RPMI8226 (cell line): ENCODE data around the gene NDRG4.
A peak's percentile ranks its signal among the peaks of the same experiment; 100 is the strongest.
"Not testable (repeated sequence)": the region's sequence is repeated elsewhere in the genome, so short reads cannot be mapped to it uniquely, and the experiment has no call there.

ENCODE experiments used
- DNase-seq: peaks from one replicate; pipeline ENCODE4 v3.0.0-alpha.2; 2015

The NDRG4 gene

DNA sequence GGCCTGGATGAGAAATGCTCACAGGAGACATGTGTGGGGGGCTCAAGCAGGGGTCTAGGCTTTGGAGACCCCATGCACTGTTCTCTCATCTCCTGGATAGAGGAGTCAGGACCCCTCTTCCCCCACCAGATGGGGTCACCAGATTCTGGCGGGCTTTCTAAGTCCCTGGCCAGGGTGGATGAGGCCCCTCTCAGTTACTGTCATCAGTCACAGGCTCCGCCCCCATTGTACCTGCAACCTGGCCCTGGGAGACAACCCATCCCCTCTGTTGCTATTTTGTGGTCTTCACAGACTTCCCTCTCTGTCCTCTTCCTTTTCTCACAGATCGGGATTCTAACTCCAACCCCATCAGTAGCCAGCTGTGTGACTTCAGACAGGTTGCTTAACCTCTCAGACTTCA lies 33.5 kb upstream of the NDRG4 start:
- no peak for DNase-seq

DNA sequence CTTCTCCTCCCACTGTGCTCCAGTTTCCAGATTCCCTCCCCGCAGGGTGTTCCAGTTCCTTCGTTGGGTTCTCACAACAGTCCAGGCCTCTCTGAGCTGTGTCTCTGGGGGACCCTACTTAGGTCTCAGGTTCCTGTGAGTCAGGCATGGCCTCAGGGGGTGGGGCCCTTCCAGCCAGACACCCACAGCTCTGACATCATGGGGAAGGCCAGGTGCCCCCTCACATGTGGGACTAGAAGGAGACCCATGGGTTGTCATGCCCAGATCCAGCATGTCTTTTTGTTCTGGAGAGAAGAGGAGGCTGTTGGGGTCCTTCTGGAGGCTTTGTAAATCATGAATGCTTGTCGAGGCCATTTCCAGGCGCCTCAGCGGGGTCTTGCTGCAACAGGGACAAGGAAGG lies 32.0 kb upstream of the NDRG4 start:
- DNase-seq, result no peak

- DNase-seq, result no peak
Measured at GRCh38 chr16:58471209-58471975, 28.6 kb upstream of the NDRG4 start.

DNA sequence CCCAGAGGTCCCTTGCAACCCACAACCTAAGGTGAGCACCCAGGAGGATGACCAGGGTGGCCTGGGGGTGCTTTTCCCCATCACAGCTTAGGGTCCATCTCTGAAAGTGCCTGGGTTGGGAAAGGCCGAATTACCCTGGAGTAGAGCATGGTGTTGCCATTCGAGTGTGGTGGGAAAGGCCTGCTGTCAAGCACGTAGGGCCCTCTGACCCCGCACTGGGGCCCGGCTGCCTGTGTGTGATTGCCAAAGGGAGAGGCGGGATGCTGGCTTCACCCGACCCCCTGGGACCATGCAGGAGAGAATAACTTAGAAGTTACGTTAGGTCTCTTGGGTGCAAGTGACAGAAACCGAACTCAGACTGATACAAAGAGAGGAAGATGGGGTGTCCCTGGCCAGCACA lies 27.7 kb upstream of the NDRG4 start:
- no peak for DNase-seq

GRCh38 chr16:58472827-58473226 lies 27.1 kb upstream of the NDRG4 start:
- DNase-seq, result no peak

- no peak for DNase-seq
Measured at GRCh38 chr16:58474296-58474695, 25.6 kb upstream of the NDRG4 start.

GRCh38 chr16:58475091-58475619 lies 24.8 kb upstream of the NDRG4 start:
- no peak for DNase-seq

GRCh38 chr16:58476791-58477190 lies 23.2 kb upstream of the NDRG4 start:
- no peak for DNase-seq

GRCh38 chr16:58478427-58478826 lies 21.5 kb upstream of the NDRG4 start:
- DNase-seq, result no peak

- DNase-seq, result no peak
Measured at GRCh38 chr16:58481226-58481869, 18.6 kb upstream of the NDRG4 start.

DNA sequence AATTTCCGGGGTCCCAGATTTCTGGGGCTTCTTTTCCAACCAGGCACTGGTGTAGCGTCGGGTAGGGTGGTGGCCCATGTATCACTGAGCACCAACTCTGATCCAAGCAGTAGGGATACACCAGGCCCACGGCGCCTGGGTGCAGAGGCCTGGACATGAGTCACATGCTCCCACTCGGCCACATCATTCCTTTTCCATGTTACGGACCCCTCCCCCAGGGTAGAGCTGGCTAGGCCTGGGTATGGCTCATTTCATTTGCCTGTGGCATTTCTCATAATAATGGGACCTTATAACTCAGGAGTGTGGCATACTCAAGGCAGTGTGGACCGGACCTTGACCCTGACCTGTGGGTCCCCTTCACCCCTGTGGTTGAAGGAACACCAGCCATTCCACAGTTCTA lies 18.0 kb upstream of the NDRG4 start:
- DNase-seq, result no peak

- DNase-seq, result no peak
Measured at GRCh38 chr16:58485184-58485887, 14.6 kb upstream of the NDRG4 start.

DNA sequence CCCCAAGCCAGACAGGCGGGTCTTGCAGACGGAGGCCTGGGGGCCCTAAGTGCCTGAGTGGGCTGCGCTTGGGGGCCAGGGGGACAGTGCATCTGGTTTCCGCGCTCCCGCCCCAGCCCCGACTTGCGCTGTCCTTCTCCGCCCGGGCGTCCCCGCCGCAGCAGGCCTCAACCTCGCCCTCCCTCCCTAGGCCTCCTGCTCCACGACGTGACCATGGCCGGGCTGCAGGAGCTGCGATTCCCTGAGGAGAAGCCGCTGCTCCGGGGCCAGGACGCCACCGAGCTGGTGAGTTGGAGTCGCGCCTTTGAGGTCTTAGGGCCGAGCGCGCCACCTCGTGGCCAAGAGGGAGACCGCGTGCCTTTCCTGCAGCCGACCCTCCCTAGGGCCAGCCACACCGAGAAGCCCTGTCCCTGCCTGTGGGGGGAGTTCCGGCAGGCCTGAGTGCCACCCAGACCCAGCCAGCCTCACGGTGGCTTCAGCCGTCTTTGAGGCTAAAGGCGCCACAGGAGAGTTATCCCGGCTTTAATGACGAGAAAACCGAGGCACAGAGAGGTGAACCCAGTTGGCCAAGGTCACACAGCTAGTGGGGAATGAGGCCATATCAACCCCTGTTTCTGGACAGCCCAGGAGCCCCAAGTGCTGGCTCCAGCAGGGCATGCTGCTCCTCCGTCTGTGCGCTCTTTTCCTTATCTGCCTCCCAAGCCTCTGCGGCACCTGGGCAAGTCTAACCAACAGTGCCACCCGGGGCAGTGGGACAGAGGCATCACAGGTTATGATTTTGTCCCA lies 12.2 kb upstream of the NDRG4 start:
- DNase-seq, result peak; percentile 83

DNA sequence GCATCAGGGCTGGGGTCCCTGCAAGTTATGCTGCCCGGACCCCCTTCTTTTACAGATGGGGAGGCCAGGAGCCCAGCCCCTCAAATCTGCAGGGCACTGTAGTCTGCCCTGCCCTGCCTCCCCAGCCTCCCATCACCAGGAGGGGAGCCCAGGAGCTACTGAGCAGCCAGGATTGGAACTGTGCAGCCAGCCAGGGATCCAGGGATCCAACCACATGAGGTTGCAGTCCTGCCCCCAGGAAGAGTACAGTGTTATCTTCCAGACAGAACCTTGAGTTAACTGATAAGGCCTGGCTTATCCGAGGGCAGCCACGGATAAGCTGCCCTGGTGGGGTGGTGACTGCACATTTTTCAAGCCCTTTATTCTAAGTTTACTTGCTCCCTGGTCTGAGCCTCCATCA lies 11.4 kb upstream of the NDRG4 start:
- no peak for DNase-seq

- no peak for DNase-seq
Measured at GRCh38 chr16:58490065-58490464, 9.9 kb upstream of the NDRG4 start.

DNA sequence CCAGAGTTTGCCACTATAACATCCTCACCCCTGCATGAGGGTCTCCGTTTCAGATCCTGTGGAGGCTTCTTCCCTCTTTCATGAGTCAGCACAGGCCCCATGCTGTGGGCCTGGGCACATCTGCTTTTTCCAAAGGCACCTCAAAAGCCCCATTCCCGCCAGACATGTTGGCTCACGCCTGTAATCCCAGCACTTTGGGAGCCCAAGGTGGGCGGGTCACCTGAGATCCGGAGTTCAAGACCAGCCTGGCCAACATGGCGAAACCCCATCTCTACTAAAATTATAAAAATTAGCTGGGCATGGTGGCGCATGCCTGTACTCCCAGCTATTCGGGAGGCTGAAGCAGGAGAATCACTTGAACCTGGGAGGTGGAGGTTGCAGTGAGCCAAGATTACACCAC lies 9.4 kb upstream of the NDRG4 start:
- not testable (repeated sequence) for DNase-seq

- no peak for DNase-seq
Measured at GRCh38 chr16:58492066-58492465, 7.9 kb upstream of the NDRG4 start.

- DNase-seq, result no peak
Measured at GRCh38 chr16:58492735-58493134, 7.2 kb upstream of the NDRG4 start.

DNA sequence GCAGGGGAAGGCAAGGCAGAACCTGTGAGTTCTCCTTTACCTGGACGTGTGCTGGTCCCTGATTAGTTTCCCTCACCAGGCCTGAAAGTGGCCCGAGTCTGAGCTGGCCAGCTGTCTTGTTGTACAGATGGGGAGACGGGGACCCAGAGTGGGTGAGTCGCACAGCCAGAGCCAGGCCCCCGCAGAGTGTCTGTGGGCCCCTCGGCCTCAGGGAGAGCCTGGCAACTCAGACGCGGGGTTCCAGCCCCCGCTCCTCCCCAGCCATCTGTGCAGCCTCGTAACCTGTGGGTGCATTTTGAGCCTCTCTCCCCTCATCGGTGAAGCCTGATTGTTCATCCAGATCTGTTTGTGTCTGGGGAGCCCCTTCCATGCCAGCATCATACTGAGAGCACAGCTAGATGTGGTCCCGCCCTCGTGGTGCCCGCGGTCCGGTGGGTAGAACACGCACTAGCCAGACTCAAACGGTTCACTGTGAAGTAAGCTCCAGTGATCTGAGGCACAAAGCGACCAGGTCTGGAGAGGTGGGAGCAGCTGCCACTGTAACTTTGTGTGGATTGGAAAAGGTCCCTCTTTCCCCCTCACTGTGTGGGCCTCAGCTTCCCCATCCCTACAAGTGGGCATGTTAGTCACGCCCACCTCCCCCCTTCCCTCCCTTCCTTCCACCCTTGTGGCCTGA lies 6.0 kb upstream of the NDRG4 start:
- DNase-seq, result no peak

GRCh38 chr16:58494981-58495520 lies 4.9 kb upstream of the NDRG4 start:
- DNase-seq, result peak; percentile 100

GRCh38 chr16:58495521-58496331 lies 4.2 kb upstream of the NDRG4 start:
- DNase-seq, result no peak
